Measurements from ENCODE around the gene ZNF658.
A peak's percentile ranks its signal among the peaks of the same experiment; 100 is the strongest.
"Not testable (repeated sequence)": the region's sequence is repeated elsewhere in the genome, so short reads cannot be mapped to it uniquely, and the experiment has no call there.

Gene ZNF658

GRCh38 chr9:66900490-66901131, at the start of gene ZNF658:
TSS of gene ZNF658 (plus strand) at chr9:66900725. CDS start at chr9:66903562, 2,837 bp downstream.
- DNase-seq (ENCODE audit: low spot score), result peak; percentile 74

GRCh38 chr9:66861732-66862131, 38.8 kb upstream of the ZNF658 start:
- not testable (repeated sequence) for DNase-seq (ENCODE audit: low spot score)

- DNase-seq (ENCODE audit: low spot score), result not testable (repeated sequence)
Observed at GRCh38 chr9:66868660-66869059, 31.9 kb upstream of the ZNF658 start.

GRCh38 chr9:66880605-66881004, 19.9 kb upstream of the ZNF658 start:
- DNase-seq (ENCODE audit: low spot score), result not testable (repeated sequence)

- DNase-seq (ENCODE audit: low spot score), result not testable (repeated sequence)
Observed at GRCh38 chr9:66881847-66882246, 18.7 kb upstream of the ZNF658 start.

GRCh38 chr9:66890334-66890733, 10.2 kb upstream of the ZNF658 start:
- not testable (repeated sequence) for DNase-seq (ENCODE audit: low spot score)

DNA sequence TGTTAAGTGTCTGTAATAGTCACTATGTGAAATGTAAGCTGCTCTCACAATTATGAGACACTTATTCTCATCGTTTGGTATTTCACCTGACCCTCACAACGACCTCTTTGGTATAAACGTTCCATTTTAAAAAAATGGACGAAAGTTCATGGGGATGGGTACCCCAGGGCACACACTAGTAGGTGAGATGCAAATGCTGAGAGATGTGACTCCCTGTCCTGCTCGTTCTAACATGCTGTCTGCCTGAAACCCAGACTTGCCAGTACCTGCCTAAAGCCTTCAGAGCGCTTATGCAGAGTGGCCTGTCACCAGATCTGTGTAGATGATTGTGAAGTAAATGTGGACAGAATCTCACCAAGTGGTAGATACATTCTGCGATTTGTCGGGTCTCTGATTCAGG, 616 bp downstream of the ZNF658 start:
- not testable (repeated sequence) for DNase-seq (ENCODE audit: low spot score)

GRCh38 chr9:66909560-66909959, 9.0 kb downstream of the ZNF658 start:
- not testable (repeated sequence) for DNase-seq (ENCODE audit: low spot score)

DNA sequence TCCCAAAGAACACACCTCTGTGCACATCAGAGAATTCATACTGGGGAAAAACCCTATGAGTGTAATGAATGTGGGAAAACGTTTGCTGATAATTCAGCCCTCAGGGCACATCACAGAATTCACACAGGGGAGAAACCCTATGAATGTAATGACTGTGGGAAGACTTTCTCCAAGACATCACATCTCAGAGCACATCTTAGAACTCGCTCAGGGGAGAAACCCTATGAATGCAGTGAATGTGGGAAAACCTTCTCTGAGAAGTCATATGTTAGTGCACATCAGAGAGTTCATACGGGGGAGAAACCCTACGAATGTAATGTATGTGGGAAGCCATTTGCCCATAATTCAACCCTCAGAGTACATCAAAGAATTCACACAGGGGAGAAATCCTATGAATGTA, 19.5 kb downstream of the ZNF658 start:
- DNase-seq (ENCODE audit: low spot score), result not testable (repeated sequence)

DNA sequence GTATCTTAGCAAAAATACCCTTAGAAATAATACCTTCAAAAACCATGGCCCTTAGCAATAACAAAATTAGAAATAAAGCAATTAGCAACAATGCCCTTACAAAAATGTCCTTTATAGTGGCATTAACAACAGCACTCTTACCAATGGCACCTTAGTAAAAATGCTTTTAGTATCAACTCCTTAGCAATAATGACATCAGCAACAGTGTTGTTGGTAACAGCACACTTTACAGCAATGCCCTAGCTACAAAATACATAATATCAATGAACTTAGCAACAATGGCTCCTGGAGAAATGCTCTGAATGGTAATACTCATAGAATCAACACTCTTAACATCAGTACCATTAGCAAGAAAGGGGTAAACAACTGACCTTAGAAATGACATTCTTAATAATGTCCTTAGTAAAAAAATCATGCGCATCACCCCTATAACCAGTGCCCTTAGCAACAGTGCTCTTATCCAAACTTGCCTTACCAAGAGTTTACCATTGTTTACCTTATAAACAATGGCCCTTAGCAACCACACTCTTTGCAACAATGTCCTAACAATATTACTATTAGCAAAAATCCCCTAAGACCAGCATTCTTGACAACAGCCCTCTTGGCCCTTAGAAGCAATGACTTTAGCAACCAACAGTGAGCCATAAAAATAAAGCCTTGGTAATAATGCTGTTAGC, 35.8 kb downstream of the ZNF658 start:
- DNase-seq (ENCODE audit: low spot score), result not testable (repeated sequence)

- not testable (repeated sequence) for DNase-seq (ENCODE audit: low spot score)
Observed at GRCh38 chr9:66937662-66938061, 37.1 kb downstream of the ZNF658 start.

DNA sequence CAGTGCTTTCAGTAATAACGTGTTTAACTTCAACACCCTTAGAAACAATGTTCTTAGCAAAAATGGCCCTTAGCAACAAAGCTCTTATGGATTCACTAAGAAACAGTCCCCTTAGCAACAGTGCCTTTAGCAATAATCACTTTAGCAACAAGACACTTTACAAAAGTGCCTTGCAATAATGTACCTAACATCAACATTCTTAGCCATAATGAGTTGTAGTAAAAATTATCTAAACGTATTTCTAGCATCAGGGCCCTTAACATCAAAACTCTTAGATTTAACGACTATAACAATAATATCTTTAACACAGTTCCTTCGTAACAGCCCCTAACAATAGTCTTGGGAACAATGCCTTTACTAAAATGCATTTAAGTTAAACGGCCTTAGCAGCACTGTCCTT, 37.8 kb downstream of the ZNF658 start:
- not testable (repeated sequence) for DNase-seq (ENCODE audit: low spot score)

- not testable (repeated sequence) for DNase-seq (ENCODE audit: low spot score)
Observed at GRCh38 chr9:66939878-66940830, 39.6 kb downstream of the ZNF658 start.

DNA sequence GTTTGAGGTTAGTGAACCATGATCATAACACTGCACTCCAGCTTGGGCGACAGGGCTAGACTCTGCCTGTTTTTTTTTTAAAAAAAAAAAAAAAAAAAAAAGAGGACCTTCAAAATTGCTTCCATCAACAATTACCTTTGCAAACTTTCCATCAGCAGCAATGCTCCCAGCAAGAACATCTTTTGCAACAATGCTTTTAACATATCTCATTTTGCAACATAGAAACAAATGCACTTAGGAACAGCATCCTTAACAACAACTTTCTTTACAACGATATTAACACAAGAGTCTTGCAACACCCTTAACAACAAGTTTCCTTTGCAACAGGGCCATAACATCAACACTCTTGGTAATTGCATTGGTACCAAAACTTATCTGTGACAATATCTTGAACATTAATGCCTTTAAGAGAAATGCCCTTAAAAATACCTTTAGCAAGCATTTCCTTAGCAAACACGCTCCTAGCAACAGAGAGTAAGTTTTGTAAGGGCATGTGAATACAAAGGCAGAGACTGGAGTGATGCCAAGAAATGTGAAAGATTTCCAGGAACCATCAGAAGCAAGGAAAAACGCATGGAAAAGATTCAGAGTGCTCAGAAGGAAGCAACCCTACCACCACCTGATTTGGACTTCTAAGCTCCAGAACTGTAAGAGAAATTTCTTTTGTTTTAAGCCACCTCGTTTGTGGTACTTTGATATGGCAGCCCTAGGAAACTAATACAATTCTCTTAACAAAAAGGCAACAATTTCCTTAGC, 42.1 kb downstream of the ZNF658 start:
- not testable (repeated sequence) for DNase-seq (ENCODE audit: low spot score)

DNA sequence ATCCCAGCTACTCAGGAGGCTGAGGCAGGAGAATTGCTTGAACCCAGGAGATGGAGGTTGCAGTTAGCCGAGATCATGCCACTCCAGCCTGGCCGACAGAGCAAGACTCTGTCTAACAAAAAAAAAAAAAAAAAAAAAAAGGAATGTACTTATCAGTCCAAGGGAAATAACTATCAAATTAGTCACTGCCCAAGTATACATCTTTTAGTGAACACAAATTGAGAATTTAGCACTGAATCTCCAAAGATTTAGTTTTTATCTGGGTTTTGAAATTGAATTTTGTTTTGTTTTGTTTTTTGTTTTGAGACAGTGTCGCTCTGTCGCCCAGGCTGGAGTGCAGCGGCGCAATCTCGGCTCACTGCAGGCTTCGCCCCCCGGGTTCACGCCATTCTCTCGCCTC, 52.1 kb downstream of the ZNF658 start:
- not testable (repeated sequence) for DNase-seq (ENCODE audit: low spot score)

Measured in pons (tissue), 1 donor.